SK-N-MC (cell line): ENCODE data around the gene UNC13C.

Source experiments
- DNase-seq: peaks from one replicate; pipeline ENCODE4 v3.0.0-alpha.2; 2011; ENCODE audit warnings: low read depth, low spot score
- H3K27ac ChIP-seq: fragments of 200-600 bp; sonication (generic); 2 replicates; pipeline ENCODE4 v1.5.1; 2016; ENCODE audit warnings: mixed run types
- H3K36me3 ChIP-seq: fragments of 200-600 bp; sonication (generic); 2 replicates; pipeline ENCODE4 v1.6.1; 2017; ENCODE audit warnings: antibody characterized with exemption, low read length, mixed read lengths; ENCODE audit not compliant: insufficient read depth
- H3K4me3 ChIP-seq: fragments of 200-600 bp; sonication (generic); 2 replicates; pipeline ENCODE4 v1.5.1; 2016
- H3K9ac ChIP-seq: fragments of 200-600 bp; sonication (generic); 2 replicates; pipeline ENCODE4 v1.8.0; 2017; ENCODE audit warnings: mixed run types, mixed read lengths; ENCODE audit not compliant: insufficient read length
- H3K9me3 ChIP-seq: fragments of 200-600 bp; sonication (generic); 2 replicates; pipeline ENCODE4 v1.6.1; 2017; ENCODE audit warnings: low read depth, mild to moderate bottlenecking, antibody characterized with exemption, low read length, moderate library complexity, mixed read lengths
- EZH2 ChIP-seq: fragments of 200-600 bp; sonication (generic); IDR thresholded peaks from one replicate; pipeline ENCODE4 v1.6.1; 2017; ENCODE audit warnings: antibody characterized with exemption
- FOXP2 ChIP-seq: optimal IDR thresholded peaks from 2 replicates; pipeline ENCODE3; 2011; ENCODE audit warnings: mild to moderate bottlenecking, moderate library complexity; ENCODE audit not compliant: insufficient read depth; ENCODE audit errors: extremely low read length, control extremely low read depth
- POLR2AphosphoS5 ChIP-seq: IDR thresholded peaks from 2 replicates; pipeline ENCODE4 v1.6.1; 2012; ENCODE audit warnings: mild to moderate bottlenecking, low read depth, low read length, borderline replicate concordance

UNC13C gene

DNA sequence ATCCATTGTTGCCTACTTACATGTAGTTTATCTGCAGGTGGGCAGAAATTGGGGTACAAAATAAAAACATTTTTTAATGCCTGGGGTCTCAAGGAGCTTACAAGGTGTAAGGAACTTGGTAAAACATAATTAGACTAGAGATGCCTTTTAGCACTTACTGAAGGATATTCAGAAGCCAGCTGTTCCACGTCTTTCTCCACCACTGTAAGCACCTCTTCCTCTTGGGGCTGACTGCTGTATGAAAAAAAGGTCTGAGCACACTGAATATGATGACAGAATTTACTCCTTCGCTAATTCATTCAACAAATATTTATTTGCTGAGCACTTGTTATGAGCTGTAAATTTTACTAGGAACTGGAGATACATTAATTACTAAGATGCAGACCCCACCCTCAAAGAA, 539.1 kb downstream of the UNC13C start:
- Histone ChIP-seq H3K27ac (no peak overlapping the region), H3K36me3 (no peaks in the 10 kb centered on the region), H3K9me3 (no peaks in the 10 kb centered on the region), H3K9ac (no peak overlapping the region), H3K4me3 (no peak overlapping the region)
- no peak for DNase-seq
- no peak for TF ChIP-seq FOXP2
- no peak for TF ChIP-seq EZH2
- TF ChIP-seq POLR2AphosphoS5: no peak

DNA sequence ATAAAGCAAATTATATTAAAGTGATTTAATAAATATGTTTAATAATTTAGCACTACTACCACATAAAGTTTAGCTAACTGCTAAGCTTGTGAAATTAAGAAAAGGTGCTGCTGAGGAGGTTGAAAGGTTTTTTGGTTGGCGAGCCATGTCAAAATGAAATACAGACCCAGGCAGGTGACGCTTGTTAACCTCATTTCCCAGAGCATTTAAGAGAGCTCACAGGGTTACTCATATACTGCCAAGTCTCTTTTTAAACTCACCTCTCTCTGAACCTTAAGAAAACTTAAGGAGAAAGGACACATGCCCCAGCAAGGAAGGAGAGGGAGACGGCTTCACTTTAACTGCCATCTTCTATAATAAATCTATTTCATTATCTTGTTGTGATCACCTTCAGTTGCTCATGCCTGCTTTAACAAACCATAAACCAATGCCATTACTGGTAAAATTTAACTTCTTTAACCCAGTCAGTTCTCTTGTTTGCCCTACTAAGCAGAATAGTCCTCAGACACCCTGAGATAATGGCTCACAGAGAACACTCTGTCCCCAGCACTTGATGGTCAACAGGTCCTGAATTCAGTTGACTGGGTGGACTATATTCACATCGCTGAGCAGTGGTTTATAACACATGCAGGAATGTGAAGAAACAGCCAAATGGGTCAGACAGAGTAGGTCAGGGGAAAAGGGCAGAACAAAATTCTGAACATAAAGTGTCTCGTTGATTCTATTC, 540.1 kb downstream of the UNC13C start:
- H3K9ac ChIP-seq: no peak overlapping the region
- DNase-seq: no peak
- no peak for TF ChIP-seq FOXP2
- no peak for TF ChIP-seq POLR2AphosphoS5
- no peak for TF ChIP-seq EZH2
- no peaks in the 10 kb centered on the region for H3K9me3 ChIP-seq
- H3K36me3 ChIP-seq: no peaks in the 10 kb centered on the region
- no peak overlapping the region for H3K4me3 ChIP-seq
- no peak overlapping the region for H3K27ac ChIP-seq

DNA sequence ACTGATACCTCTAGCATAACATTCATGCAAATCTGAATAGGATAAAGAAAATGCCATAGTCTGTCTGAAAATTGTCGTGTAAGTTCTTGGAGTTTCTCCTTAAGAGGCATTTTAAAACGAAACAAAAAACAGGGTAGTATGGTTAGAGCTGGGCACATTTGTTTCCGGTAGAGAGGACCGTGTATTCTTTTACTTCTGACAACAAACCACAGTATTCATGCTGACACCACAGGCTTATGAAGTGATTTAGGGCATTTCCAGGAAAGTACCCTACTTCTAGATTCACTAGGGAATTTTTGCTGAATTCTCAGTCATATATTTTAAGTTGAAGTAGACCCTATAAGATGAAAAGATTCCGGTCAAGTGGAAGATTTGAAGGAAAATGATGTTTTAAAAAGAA, 541.3 kb downstream of the UNC13C start:
- no peak for DNase-seq
- no peak for TF ChIP-seq POLR2AphosphoS5
- Histone ChIP-seq H3K4me3 (no peak overlapping the region), H3K27ac (no peak overlapping the region), H3K9ac (no peak overlapping the region), H3K36me3 (no peaks in the 10 kb centered on the region), H3K9me3 (no peaks in the 10 kb centered on the region)

DNA sequence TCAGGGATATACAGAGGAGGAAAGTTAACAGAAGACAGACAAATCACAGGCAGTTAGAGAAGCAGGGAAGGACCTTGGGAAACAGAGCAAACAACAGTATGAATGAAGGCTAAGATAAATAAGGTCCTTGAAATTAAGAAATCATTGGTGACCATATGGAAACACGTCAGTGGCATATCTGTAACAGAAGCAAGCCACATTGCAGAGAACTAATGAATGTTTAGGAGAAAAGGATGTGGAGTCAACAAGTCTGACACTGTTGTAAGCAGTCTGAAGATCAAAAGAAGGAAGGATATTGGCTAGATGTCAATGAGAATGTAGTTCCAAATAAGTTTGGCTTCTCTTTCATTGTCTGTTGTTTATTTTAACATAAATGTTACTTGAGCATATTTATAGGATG, 542.4 kb downstream of the UNC13C start:
- H3K9ac ChIP-seq: no peak overlapping the region
- TF ChIP-seq POLR2AphosphoS5 (no peak), FOXP2 (no peak), EZH2 (no peak)
- H3K9me3 ChIP-seq: no peaks in the 10 kb centered on the region
- H3K36me3 ChIP-seq: no peaks in the 10 kb centered on the region
- no peak for DNase-seq
- H3K27ac ChIP-seq: no peak overlapping the region
- no peak overlapping the region for H3K4me3 ChIP-seq

DNA sequence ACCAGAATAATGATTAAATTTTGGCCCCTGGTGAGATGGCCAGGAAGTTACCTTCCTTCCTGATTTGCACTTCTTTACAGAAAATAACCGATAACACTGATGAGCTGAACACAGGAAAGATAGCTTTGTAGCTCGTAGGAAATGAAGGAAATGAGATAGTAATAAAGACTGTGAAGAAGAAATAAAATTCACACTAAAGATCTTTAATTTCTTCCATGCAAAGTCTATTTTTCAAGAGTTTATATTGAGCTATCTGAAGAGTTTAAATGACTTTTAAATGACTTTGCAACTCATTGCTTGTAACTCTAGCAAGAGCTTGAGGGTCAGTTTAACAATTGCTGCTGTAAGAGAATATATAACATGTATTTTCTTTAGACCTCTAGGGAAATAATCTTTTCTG, 543.0 kb downstream of the UNC13C start:
- H3K36me3 ChIP-seq: no peaks in the 10 kb centered on the region
- no peak for TF ChIP-seq POLR2AphosphoS5
- TF ChIP-seq FOXP2: no peak
- no peak for TF ChIP-seq EZH2
- no peak overlapping the region for H3K9ac ChIP-seq
- no peak for DNase-seq
- no peaks in the 10 kb centered on the region for H3K9me3 ChIP-seq
- no peak overlapping the region for H3K27ac ChIP-seq
- no peak overlapping the region for H3K4me3 ChIP-seq

DNA sequence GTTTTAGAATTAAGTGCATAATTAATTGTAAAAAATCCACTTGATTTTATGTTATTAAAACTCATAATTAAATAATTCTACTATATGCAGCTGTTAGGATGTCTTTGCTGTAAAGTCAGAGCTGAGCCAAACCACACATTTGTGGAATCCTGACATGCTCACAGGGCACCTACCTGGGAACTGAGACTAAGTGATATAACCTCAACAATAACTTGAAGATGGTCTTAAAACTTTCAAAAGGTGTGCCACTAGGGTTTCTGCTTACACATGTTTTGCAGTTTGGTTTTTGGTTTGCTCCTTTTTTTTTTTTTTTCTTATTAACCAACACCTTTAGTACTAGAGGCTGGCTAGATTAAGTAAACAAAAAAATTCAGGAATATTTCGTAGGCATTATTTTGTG, 549.8 kb downstream of the UNC13C start:
- Histone ChIP-seq H3K9me3 (no peaks in the 10 kb centered on the region), H3K36me3 (no peaks in the 10 kb centered on the region), H3K4me3 (no peak overlapping the region), H3K9ac (no peak overlapping the region), H3K27ac (no peak overlapping the region)
- DNase-seq: no peak
- no peak for TF ChIP-seq FOXP2
- no peak for TF ChIP-seq POLR2AphosphoS5
- TF ChIP-seq EZH2: no peak

DNA sequence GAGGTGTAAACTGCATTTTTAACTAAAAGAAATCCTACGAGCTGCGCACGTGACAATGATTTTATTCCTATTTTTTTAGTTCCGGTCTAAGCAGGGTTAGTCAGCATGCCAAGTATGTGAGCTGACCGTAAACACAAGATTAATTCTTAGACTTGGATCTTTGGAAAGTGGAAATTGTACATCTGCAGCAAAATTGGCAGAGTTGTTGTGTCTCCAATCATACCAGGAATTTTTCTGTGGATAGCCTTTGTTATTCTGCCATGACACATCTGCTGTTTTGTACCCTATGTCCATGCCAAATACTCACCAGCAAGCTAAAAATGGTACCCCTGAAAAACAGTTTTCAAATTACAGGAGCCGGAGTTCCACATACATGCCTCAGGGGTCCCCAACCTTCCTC, 562.5 kb downstream of the UNC13C start:
- no peaks in the 10 kb centered on the region for H3K9me3 ChIP-seq
- no peak overlapping the region for H3K9ac ChIP-seq
- DNase-seq: no peak
- H3K27ac ChIP-seq: no peak overlapping the region
- TF ChIP-seq FOXP2 (no peak), EZH2 (no peak), POLR2AphosphoS5 (no peak)
- no peak overlapping the region for H3K4me3 ChIP-seq
- H3K36me3 ChIP-seq: no peaks in the 10 kb centered on the region

DNA sequence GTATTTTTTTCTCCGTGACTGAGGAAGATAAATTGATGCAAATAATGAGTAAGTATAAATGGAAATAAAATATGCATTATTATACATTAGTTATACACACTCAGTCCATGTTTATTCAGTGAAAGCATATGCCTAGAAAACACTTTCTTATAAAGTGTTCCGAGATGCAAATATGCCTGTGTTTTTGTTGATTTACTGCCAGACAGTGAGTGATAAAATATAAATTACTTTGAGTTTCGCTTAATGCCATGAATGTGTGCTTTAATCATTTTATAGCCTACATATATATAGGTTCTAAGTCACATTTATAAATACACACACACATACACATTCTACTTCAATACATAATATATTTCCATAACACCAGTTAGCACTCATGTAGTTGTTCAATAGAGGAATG, 569.2 kb downstream of the UNC13C start:
- Histone ChIP-seq H3K27ac (no peak overlapping the region), H3K4me3 (no peak overlapping the region), H3K9me3 (no peaks in the 10 kb centered on the region), H3K9ac (no peak overlapping the region), H3K36me3 (no peaks in the 10 kb centered on the region)
- TF ChIP-seq EZH2 (no peak), POLR2AphosphoS5 (no peak), FOXP2 (no peak)
- DNase-seq: no peak

DNA sequence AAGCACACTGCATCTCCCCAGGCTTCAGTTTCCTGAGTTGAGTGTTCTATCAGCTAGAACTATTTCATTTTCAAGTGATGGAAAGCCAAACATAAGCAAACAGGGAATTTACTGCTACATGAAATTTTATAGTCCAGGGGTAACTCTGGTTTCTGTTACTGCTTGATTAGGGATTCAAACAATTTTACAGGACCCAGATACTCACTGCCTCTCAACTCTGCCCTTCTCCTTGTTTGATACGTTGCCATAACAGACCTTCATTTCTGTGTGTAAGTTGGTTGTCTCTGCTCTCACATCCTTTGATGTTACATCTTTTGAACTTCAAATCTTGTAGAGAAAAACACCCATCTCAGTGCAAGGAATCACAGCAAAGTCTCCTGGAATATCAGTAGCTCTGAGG, 572.7 kb downstream of the UNC13C start:
- DNase-seq: no peak
- Histone ChIP-seq H3K36me3 (no peaks in the 10 kb centered on the region), H3K9me3 (no peaks in the 10 kb centered on the region), H3K9ac (no peak overlapping the region), H3K27ac (no peak overlapping the region), H3K4me3 (no peak overlapping the region)
- TF ChIP-seq EZH2 (no peak), FOXP2 (no peak), POLR2AphosphoS5 (no peak)

DNA sequence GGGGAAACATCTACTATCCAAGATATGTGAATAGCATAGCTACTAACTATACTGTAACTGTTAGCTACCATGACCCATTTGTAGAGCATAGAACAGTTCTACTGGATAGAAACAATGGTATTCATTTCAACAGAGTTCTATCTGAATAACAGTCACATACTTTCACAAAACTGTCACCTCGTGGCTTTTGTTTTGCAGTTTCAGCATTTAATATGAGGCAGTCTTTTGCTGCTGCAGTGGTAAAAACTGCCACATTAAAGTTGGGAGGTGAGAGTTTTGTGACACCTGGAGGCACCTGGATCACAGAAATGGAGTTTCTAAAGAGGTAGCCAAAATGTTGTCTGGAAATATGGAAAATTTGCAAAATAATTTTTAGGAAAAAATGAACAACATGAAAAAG, 578.0 kb downstream of the UNC13C start:
- Histone ChIP-seq H3K9ac (no peak overlapping the region), H3K36me3 (no peaks in the 10 kb centered on the region), H3K9me3 (no peaks in the 10 kb centered on the region), H3K4me3 (no peak overlapping the region), H3K27ac (no peak overlapping the region)
- no peak for DNase-seq
- no peak for TF ChIP-seq FOXP2
- TF ChIP-seq EZH2: no peak
- no peak for TF ChIP-seq POLR2AphosphoS5
